Fibroblast of skin of scalp (primary cell): ENCODE data around the gene KCNG2.
"Not testable (repeated sequence)": the region's sequence is repeated elsewhere in the genome, so short reads cannot be mapped to it uniquely, and the experiment has no call there.

Experiments used
- DNase-seq: peaks from one replicate; pipeline ENCODE4 v3.0.0-alpha.2; 2013

KCNG2 gene

DNA sequence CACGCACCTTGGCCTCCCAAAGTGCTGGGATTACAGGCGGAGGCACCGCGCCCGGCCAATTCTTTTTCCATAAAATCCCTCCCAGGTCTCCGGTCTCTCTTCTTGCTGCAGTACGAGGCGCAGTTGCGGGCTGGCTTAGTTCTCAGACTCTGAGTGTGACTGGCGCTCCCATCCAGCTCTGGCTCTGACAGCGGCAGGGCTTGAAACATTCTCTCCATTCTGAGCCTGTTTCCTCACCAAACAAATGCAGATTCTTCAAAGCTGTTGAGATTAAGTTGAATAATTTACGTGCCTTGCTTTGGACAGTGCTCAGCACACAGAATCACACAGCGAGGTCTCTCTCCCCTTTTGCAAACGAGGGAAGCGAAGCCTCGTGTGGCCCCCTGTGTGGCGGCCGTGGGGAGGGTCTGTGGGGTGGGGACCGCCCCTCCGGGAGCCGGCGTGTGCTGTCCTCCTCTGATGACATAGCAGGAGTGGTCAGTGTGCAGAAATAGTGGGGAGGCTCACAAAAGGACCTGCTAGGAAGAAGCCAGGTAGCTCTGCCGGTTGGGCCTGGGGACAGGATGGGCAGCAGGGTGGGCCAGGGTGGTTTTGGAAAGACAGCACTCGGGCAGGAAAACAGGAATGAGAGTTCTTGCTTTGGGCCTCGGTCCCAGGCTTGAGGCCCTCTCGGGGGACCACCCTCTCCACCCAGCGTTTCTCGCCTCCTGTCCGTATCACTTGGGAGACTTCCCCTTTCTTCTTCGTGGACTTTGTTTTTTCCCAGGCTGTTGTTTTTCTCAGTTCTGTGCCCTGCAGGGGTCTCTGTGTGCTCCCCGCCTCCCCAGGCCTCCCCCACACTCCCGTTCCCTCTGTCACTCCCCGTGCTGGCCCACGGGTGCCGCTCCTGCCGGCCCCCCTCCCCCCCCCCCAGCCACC lies 75.0 kb downstream of the KCNG2 start:
- no peak for DNase-seq

DNA sequence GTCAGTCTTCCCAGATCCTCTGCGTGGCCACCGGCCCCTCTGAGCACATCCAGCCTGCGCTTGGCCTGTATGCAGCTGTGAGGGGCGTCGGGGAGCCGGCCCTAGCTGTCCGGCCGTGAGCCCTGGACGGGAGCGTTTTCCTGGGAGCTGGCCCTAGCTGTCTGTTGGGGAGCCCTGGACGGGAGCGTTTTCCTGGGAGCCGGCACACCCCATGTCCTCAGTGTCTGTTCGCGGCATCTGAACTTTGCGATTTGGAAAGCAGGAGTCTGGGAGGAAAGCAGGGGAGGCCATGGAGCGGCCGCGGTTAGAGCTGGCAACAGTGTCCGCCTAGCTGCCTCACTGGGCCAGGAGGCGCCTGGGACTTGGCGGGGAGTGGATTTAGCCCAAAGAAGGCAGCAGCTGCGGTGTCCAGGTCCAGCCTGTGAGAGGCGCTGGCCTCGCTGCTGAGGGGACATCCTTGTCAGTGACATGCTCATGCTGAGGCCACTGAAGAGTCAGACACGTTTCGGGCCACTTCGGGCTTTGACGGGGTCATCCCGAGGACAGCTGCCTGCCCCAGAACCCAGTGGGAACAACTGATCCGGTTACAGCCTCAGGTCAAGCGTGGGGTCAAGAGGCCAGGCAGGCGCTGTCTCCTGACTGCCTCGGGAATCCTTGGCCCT lies 75.8 kb downstream of the KCNG2 start:
- DNase-seq = no peak

GRCh38 chr18:79874553-79875530 lies 77.1 kb downstream of the KCNG2 start:
- DNase-seq = no peak

- no peak for DNase-seq
These were observed 77.8 kb downstream of the KCNG2 start for GRCh38 chr18:79875531-79875919.

DNA sequence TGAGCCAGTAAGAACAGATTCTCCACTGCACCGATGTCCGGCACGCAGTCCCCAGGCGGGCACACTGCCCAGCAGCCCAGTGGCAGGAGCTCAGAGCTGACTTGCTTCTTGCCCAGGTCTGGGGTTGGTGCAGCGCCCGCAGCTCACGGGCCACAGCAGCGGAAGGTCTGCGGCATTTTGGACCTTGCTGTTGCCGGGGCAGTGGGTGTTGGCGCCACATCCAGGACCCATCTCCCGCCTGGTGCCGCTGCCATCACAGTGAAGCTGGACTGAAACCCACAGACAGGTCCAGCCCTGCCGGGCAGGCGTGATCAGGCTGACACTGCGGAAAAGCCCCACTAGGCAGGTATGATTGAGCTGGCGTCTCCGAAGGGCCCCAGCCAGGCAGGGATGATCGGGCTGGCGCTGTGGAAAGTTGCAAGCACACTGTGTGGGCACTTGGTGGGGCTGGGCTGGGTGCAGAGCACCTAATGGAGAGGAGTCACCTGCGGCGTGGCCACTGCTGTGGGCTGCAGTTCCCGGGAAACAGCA lies 78.3 kb downstream of the KCNG2 start:
- no peak for DNase-seq

DNA sequence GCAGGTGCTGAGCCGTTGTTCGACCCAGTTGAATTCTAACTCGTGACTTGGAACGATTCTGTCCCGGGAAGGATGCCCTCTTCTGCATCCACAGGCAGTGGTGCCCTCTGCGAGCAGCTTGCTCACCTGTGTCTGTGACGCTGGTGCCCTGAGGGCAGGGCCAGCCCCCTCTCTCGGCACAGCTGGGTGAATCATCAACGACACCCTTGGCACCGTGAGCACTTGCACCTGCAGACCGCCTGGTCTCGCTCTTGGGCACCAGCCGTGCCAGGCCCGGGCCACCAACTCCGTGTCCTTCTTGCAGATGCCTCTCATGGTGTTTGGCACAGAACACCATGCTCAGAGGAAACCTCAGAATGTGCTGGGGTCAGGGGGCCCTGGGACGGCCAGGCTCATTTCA lies 78.8 kb downstream of the KCNG2 start:
- no peak for DNase-seq

DNA sequence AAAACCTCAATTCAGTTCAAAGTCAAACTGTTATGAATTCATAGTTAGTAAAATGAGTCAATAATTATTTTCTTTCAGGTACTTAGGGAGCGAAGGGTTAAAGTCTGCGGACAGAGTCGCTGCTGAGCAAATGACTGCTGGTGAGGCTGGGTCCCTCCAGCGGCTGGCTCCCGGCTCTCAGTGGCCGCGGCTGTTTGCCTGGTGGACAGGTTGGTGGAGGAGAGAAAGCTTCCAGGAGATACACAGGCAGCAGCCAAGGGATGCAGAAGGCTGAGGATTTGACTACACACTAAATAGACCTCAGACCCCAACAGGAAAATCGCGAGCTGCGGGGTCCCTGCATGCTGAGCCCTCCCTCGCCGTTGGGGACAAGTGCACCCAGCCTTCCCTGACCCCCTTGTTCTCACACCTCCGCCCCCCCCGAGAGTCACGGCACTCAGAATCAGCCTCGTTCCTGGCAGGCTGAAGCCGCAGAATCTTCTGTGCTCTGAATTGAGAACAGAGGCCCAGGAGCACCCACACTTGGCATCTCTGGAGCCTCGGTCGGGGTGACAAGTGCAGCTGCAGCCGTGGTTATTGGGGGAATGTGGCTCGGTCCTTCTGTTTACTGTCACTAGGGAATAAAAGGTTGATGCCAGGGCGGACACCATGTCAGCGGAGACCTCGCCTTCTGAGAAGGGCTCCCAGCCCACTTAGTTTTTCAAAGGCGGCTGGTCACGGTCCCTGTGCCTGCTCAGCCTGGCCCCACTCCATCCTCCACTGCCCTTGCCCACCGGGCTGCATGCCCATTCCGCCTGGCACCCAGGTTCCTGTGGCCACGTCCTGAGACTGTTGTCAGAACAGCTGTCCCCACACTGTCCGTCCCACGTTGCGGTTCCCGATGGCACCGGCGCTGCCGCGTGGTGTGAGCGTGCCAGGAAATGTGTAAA lies 79.7 kb downstream of the KCNG2 start:
- DNase-seq = no peak

GRCh38 chr18:79878246-79878645 lies 80.5 kb downstream of the KCNG2 start:
- not testable (repeated sequence) for DNase-seq

DNA sequence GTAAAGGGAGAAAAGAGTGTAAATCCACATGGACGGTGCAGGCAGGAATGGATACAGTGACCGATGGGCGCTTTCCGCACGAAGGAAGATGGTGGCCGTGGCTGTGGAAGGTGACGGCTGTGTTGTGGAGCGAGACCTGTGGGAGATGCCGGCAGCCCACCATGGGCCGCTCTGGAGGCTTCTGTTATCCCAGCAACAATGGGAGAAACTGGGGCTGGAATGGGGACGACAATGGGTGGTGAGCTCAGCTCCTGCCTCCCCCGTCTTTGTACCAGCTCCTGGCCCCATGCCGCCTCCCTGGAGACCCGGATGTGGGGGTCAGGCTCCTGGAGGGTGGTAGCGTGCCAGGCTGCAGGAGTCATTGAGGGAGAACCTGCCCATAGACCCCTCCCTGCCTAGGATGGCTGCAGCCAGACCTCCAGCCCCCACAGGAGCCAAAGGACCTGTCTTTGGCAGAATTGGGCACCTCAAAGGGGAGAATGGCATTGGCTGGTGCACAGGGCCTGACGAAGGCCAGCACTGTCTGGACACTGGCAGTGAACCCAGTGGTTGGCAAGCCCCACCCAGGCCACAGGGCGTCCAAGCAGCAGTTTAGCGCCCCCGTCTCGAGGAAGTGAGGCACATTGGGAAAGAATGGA lies 81.1 kb downstream of the KCNG2 start:
- DNase-seq = no peak

- no peak for DNase-seq
These were observed 81.8 kb downstream of the KCNG2 start for GRCh38 chr18:79879566-79879965.

GRCh38 chr18:79881695-79882094 lies 84.0 kb downstream of the KCNG2 start:
- no peak for DNase-seq

DNA sequence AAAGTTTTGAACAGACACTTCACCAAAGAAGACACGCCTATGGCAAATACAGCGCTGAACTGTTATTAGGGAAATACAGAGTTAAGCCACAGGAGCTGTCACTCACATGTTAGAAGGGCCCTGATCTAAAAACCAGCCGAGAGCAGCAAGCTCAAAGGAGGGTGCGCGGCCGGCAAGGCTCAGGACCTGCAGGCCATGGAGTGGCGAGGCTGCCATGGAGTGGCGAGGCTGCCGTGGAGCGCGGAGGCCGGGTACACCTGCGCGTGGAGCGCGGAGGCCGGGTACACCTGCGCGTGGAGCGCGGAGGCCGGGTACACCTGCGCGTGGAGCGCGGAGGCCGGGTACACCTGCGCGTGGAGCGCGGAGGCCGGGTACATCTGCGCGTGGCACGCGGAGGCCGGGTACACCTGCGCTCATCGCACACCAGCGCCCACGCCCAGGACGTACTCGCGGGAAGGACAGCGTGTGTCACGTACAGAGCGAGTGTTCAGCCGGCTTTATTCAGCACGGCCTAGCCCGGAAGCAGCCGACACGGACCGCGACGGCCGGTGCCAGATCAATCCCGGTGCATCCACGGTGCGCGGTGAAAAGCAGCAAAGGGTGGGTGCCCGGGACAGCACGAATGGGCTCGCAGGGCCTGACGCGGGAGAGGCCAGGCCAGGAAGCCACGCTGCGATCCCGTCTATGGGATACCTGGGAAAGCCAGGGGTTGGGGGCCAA lies 84.9 kb downstream of the KCNG2 start:
- DNase-seq = no peak

DNA sequence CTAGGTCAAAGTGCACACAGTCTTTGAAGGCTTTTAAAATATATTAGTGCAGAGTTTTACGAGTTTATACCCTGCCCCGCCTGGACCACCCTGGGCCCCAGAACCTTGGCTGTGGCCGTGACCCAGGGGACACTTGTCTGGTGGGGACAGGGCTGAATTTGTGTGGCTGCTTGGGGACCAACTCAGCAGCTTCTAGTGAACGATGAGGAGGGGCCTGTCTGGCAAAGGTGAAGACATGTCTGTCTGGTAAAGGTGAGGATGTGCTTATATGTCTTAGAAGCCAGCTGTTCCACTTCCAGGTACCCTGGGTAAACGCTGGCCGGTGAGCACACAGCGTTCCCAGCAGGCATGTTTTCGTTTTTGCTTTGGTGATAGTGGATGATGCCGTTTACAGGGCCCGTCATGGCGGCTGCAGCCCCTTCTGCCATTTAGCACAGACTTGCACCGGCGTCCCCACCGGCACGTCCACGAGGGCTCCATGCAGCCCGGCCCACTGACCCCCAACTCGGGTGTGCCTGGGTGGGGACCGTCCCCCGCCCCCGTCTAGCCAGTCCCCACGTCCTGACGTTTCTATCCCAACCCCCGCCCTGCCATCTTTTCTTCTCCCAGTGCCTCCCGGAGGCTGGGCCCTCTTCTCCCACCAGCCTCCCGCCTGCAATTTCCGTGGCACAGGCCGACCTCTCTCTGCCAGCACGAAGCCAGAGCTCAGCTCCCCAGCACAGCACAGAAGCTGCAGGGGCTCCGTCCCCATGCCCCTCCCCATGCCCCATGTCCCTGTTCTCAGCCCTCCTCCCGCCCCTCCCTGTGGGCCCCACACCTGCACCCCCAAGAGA lies 85.9 kb downstream of the KCNG2 start:
- no peak for DNase-seq

GRCh38 chr18:79884294-79884962 lies 86.7 kb downstream of the KCNG2 start:
- DNase-seq = no peak

DNA sequence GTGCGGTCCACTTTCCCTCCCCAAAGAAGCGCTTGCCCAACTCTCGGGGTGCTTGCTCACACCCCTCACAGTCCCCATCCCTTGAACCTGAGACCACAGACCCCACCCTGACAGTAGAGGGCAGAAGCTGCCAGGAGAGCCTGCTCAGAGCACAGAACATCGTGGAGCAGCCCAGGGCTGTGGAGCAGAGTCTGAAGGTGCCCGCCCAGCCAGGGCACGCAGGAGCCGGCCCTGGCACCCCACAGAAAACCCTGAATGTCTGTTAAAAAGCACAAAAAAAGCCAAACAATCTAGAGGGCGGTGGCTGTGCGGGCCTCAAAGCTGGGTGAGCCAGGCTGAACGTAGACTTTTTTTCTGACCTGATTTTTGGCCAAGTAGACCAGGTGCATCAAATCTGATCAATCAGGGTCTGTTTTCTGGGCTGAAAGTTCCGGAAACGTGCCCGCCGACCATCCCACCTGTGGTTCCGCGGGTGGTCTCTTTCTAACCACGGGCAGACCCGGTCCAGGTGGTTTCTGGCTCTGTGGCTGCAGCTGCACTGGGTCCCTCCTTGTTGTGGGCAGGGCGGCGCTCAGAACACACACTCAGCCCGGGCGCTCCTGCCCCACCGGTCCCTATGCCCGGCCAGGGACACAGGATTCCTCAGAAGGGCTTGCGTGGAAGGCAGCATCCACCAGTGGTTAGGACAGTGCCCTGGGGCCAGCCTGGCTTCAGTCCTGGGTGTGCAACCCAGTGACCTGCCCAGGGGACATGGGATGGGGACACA lies 87.4 kb downstream of the KCNG2 start:
- DNase-seq = no peak

DNA sequence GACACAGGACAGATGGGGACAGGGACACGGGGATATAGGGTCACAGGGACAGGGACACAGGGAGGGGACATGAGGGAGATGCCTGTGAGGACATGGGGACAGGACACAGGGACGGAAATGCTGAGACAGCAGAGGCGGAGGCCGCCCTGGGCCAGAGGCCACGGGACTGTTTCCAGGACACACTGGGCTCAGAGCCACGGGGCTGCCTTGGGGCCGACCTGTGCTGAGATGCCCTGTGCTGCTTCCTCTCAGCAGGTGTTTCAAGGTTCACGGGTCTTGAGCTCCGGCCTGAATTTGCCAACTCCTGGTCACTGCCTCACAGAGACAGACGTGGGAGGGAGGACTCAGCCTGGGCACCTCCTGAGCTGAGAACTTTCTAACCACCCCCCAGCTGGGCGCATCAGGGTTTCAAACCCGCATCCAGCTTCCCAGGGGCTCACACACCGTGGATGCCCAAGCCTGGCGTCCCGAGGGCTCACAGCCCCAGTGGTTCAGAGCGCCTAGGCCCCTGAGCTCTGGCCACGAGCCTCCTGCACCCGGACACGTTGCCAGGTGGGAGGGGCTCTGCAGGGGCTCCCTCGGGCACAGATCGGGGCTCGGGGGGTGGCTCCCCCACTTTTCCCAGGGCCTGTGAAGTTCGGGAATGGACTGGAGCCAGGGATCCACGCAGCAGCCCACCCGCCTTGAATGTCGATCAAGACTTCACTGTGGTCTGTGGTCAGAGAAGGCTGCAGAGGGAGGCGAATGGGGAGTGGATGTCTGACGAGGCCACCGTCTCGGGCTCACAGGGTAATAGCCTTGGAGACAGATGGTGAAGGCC lies 89.7 kb downstream of the KCNG2 start:
- DNase-seq = no peak

DNA sequence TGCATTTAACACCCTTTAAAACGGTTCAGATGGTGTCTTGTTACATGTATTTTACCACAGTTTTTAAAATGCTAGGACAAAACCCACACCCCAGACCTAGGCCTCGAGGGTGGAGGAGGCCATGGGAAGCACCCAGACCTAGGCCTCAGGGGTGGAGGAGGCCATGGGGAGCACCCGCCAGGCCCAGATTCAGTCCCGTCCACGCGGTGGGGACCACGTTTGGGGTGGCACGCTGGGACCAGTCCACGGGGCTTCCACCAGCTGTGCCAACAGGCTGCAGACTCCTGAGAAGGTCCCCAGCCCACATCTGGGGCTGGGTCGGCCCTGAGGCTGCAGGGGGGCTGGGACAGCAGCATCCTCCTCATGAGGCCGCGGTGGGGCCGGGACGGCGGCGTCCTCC lies 90.3 kb downstream of the KCNG2 start:
- DNase-seq = no peak
